OCI-LY7 (cell line): ENCODE results near the gene BCAN. TPM values are rescaled to one million over a fixed set of nuclear protein-coding genes. Genes with fewer than 3 reads are reported as not detected.
A peak's percentile ranks its signal among the peaks of the same experiment; 100 is the strongest.

Source experiments
- BruUV-seq: library from RNA; stranded (reverse); fragments of 400-500 nt; replicated peaks from 2 replicates; lab custom pipeline; 2021; lab: Mats Ljungman, UMichigan
- CTCF ChIA-PET: fragments of 300-600 bp; sonication (Branson Sonifier 250); formaldehyde crosslinking; loops from one replicate; lab custom pipeline; 2022; ENCODE audit warnings: antibody characterized with exemption; ENCODE audit not compliant: unreplicated experiment; lab: Charles Lee
- POLR2A ChIA-PET: fragments of 300-600 bp; sonication (Branson Sonifier 250); formaldehyde crosslinking; loops from one replicate; lab custom pipeline; 2022; ENCODE audit warnings: antibody characterized with exemption; lab: Charles Lee
- DNase-seq: peaks from one replicate; pipeline ENCODE4 v3.0.0-alpha.2; 2015; ENCODE audit warnings: low spot score
- H2AFZ ChIP-seq: fragments of 200-600 bp; sonication (generic), shearing (Covaris generic); 2 replicates; pipeline ENCODE4 v1.6.1; 2014; ENCODE audit warnings: mild to moderate bottlenecking, antibody characterized with exemption, low read length, moderate library complexity
- H3K27ac ChIP-seq: fragments of 200-600 bp; sonication (generic); 2 replicates; pipeline ENCODE4 v1.5.1; 2014; ENCODE audit warnings: mixed run types, low read depth, mild to moderate bottlenecking, moderate library complexity, low read length, inconsistent platforms; ENCODE audit not compliant: poor library complexity, severe bottlenecking
- H3K36me3 ChIP-seq: fragments of 200-600 bp; sonication (generic); 2 replicates; pipeline ENCODE4 v1.6.1; 2014; ENCODE audit warnings: mild to moderate bottlenecking, antibody characterized with exemption, low read length, moderate library complexity, mixed read lengths; ENCODE audit not compliant: insufficient read depth
- H3K4me1 ChIP-seq: fragments of 200-600 bp; sonication (generic); 2 replicates; pipeline ENCODE4 v1.5.1; 2014; ENCODE audit warnings: mild to moderate bottlenecking, low read length; ENCODE audit not compliant: insufficient read depth, poor library complexity, severe bottlenecking
- H3K4me2 ChIP-seq: fragments of 200-600 bp; sonication (generic); 2 replicates; pipeline ENCODE4 v1.6.1; 2014; ENCODE audit warnings: mild to moderate bottlenecking, low read length
- H3K4me3 ChIP-seq: fragments of 200-600 bp; sonication (generic); 2 replicates; pipeline ENCODE4 v1.5.1; 2014; ENCODE audit warnings: mild to moderate bottlenecking, low read depth, low read length; ENCODE audit not compliant: poor library complexity, severe bottlenecking
- H3K79me2 ChIP-seq: fragments of 200-600 bp; sonication (generic); 2 replicates; pipeline ENCODE4 v1.6.1; 2016; ENCODE audit warnings: low read depth, mild to moderate bottlenecking, low read length, moderate library complexity, mixed read lengths; ENCODE audit not compliant: insufficient read depth
- H3K9me2 ChIP-seq: fragments of 200-600 bp; sonication (generic); 2 replicates; pipeline ENCODE4 v1.6.1; 2016; ENCODE audit warnings: mild to moderate bottlenecking, low read length, mixed read lengths; ENCODE audit not compliant: insufficient read depth
- H3K9me3 ChIP-seq: fragments of 200-600 bp; sonication (generic); 2 replicates; pipeline ENCODE4 v1.6.1; 2014; ENCODE audit warnings: mild to moderate bottlenecking, mixed run types, low read length, mixed read lengths
- H4K20me1 ChIP-seq: fragments of 200-600 bp; sonication (generic); 2 replicates; pipeline ENCODE4 v1.6.1; 2014; ENCODE audit warnings: mild to moderate bottlenecking, antibody characterized with exemption, low read length, moderate library complexity, mixed read lengths; ENCODE audit not compliant: insufficient read depth
- CTCF ChIP-seq: fragments of 200-600 bp; sonication (generic); conservative IDR thresholded peaks from 2 replicates; pipeline ENCODE4 v1.5.1; 2014; ENCODE audit warnings: mild to moderate bottlenecking, antibody characterized with exemption, low read length, moderate library complexity, mixed read lengths
- EZH2phosphoT487 ChIP-seq: fragments of 200-600 bp; sonication (generic); IDR thresholded peaks from 2 replicates; pipeline ENCODE4 v1.6.1; 2018; ENCODE audit warnings: low read depth, borderline replicate concordance, mild to moderate bottlenecking, mixed run types, antibody characterized with exemption, low read length, moderate library complexity, mixed read lengths
- intact Hi-C: fragments of 100-400 bp; cut with micrococcal nuclease; formaldehyde crosslinking; loops from one replicate; pipeline ENCODE4 v1.10.0; 2022; ENCODE audit not compliant: unreplicated experiment
- total RNA-seq, 2 experiments: library from RNA; depleted of rRNA in 1 of 2; stranded (reverse); fragments of >200 nt in 1 of 2; shearing (Covaris generic) in 1 of 2; gene quantifications; 2 replicates each; pipeline ENCODE4 v1.2.3, GENCODE V29; 2014 to 2022

Gene BCAN
- total RNA-seq, 2 experiments from 2014 or later = not detected

- Histone ChIP-seq H3K9me3 (no peaks in the 10 kb centered on the region), H3K4me1 (no peaks in the 10 kb centered on the region), H3K36me3 (no peaks in the 10 kb centered on the region), H2AFZ (no peak overlapping the region), H3K27ac (no peak overlapping the region), H3K79me2 (no peaks in the 10 kb centered on the region), H4K20me1 (no peaks in the 10 kb centered on the region), H3K4me2 (no peak overlapping the region), H3K4me3 (no peak overlapping the region), H3K9me2 (no peaks in the 10 kb centered on the region)
- CTCF ChIA-PET = interaction anchor here (0.5 to 1.1 kb wide), 4 partner anchors 9 to 472 kb away, joined by 3 to 4 read pairs (median 4); no protein-coding TSS in a partner anchor
- POLR2A ChIA-PET = no interaction called here
- no peak for TF ChIP-seq EZH2phosphoT487
- TF ChIP-seq CTCF = no peak
- intact Hi-C loops = loop anchor here (10.0 kb wide), 1 partner anchor 112 kb away; no protein-coding TSS in a partner anchor
- DNase-seq = no peak
- no TSS peak for BruUV-seq
These were observed 40.4 kb downstream of the BCAN start for GRCh38 chr1:156682166-156682890.

- H2AFZ ChIP-seq = no peak overlapping the region
- TF ChIP-seq EZH2phosphoT487 (no peak), CTCF (0 out of 2 replicates have a peak, but pooled peaks have one; percentile 20)
- CTCF ChIA-PET = no interaction called here
- no peaks in the 10 kb centered on the region for H3K36me3 ChIP-seq
- no peak for DNase-seq
- no peaks in the 10 kb centered on the region for H3K79me2 ChIP-seq
- BruUV-seq = no TSS peak
- H3K27ac ChIP-seq = no peak overlapping the region
- intact Hi-C loops = loop anchor here (10.0 kb wide), 1 partner anchor 110 kb away; no protein-coding TSS in a partner anchor
- peaks cover 3% of the 10 kb centered on the region for H3K4me1 ChIP-seq
- POLR2A ChIA-PET = no interaction called here
- no peaks in the 10 kb centered on the region for H4K20me1 ChIP-seq
- no peak overlapping the region for H3K4me3 ChIP-seq
- no peaks in the 10 kb centered on the region for H3K9me3 ChIP-seq
- H3K9me2 ChIP-seq = no peaks in the 10 kb centered on the region
- no peak overlapping the region for H3K4me2 ChIP-seq
These were observed 42.4 kb downstream of the BCAN start for GRCh38 chr1:156684227-156684782.
